ENCODE measurements around the gene RRH. TPM values are rescaled to one million over a fixed set of nuclear protein-coding genes. Genes with fewer than 3 reads are reported as not detected.
"Not testable (repeated sequence)": the region's sequence is repeated elsewhere in the genome, so short reads cannot be mapped to it uniquely, and the experiment has no call there.

Gene RRH, protein sequence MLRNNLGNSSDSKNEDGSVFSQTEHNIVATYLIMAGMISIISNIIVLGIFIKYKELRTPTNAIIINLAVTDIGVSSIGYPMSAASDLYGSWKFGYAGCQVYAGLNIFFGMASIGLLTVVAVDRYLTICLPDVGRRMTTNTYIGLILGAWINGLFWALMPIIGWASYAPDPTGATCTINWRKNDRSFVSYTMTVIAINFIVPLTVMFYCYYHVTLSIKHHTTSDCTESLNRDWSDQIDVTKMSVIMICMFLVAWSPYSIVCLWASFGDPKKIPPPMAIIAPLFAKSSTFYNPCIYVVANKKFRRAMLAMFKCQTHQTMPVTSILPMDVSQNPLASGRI
- 0.05 TPM for total RNA-seq
- polyA plus RNA-seq: 0.11 TPM
- long read RNA-seq, donor 1: 0 reads
- long read RNA-seq, donor 2: 0 reads
- long read RNA-seq, donor 3: 0 reads
- long read RNA-seq, donor 4: 0 reads
- long read RNA-seq, donor 5: 0 reads
- long read RNA-seq, donor 6: 0 reads
- long read RNA-seq, donor 7: 0 reads
- long read RNA-seq, donor 8: 0 reads
- long read RNA-seq, donor 9: 0 reads
- long read RNA-seq, donor 10: 0 reads

- Histone ChIP-seq H3K4me3 (ENCODE audit: low read length in 2 of 2) (no peak within 1 kb of the TSS), H3K9me3 (ENCODE audit: control insufficient read depth in 2 of 2, insufficient read depth in 1 of 2, low read length in 1 of 2) (no peaks in the 10 kb centered on the region), H3K27ac (ENCODE audit: low read depth in 1 of 2, low read length in 1 of 2) (no peak within 1 kb of the TSS), H3K4me1 (ENCODE audit: control insufficient read depth in 2 of 2, insufficient read depth in 2 of 2, low read length in 2 of 2) (no peaks in the 10 kb centered on the region), H3K27me3 (ENCODE audit: control insufficient read depth in 2 of 2, insufficient read depth in 1 of 2, low read length in 1 of 2) (no peaks in the 10 kb centered on the region), H3K36me3 (ENCODE audit: control insufficient read depth in 2 of 2, insufficient read depth in 2 of 2, low read length in 1 of 2) (peaks cover 0 to 16% of the 10 kb centered on the region in 2 donors)
- WGBS: 99% methylated on average over 2 of the region's 2 CpGs
- no peak for DNase-seq (ENCODE audit: low read depth in 6 of 9, low spot score in 9 of 9)
Measured at GRCh38 chr4:109827672-109828071, at the start of gene RRH. Gene RRH, plus strand, starts transcription at chr4:109827972. Its CDS starts 56 bp downstream, at chr4:109828028.

DNA sequence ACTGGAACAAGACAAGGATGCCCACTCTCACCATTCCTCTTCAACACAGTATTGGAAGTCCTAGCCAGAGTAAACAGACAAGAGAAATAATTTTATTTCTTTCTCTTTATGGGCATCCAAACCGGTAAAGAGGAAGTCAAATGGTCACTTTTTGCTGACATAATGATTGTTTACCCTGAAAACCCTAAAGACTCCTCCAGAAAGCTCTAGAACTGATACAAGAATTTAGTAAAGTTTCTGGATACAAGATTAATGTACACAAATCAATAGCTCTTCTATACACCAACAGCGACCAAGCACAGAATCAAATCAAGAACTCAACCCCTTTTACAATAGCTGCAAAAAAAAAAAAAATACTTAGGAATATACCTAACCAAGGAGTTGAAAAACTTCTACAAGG lies 45.7 kb upstream of the RRH start:
- H3K36me3 ChIP-seq (ENCODE audit: control insufficient read depth in 2 of 2, insufficient read depth in 2 of 2, low read length in 1 of 2); H3K27me3 ChIP-seq (ENCODE audit: control insufficient read depth in 2 of 2, insufficient read depth in 1 of 2, low read length in 1 of 2); H3K9me3 ChIP-seq (ENCODE audit: control insufficient read depth in 2 of 2, insufficient read depth in 1 of 2, low read length in 1 of 2); DNase-seq (ENCODE audit: low read depth in 6 of 9, low spot score in 9 of 9); H3K27ac ChIP-seq (ENCODE audit: low read depth in 1 of 2, low read length in 1 of 2); H3K4me3 ChIP-seq (ENCODE audit: low read length in 2 of 2); H3K4me1 ChIP-seq (ENCODE audit: control insufficient read depth in 2 of 2, insufficient read depth in 2 of 2, low read length in 2 of 2): not testable (repeated sequence)
- 91% methylated on average over 2 of the region's 2 CpGs for WGBS

GRCh38 chr4:109786846-109787245 lies 40.9 kb upstream of the RRH start:
- H3K36me3 ChIP-seq (ENCODE audit: control insufficient read depth in 2 of 2, insufficient read depth in 2 of 2, low read length in 1 of 2): no peaks in the 10 kb centered on the region
- H3K4me3 ChIP-seq (ENCODE audit: low read length in 2 of 2): no peak overlapping the region
- 97% methylated on average over 1 of the region's 1 CpG for WGBS
- no peaks in the 10 kb centered on the region for H3K9me3 ChIP-seq (ENCODE audit: control insufficient read depth in 2 of 2, insufficient read depth in 1 of 2, low read length in 1 of 2)
- no peak overlapping the region for H3K27ac ChIP-seq (ENCODE audit: low read depth in 1 of 2, low read length in 1 of 2)
- H3K4me1 ChIP-seq (ENCODE audit: control insufficient read depth in 2 of 2, insufficient read depth in 2 of 2, low read length in 2 of 2): no peaks in the 10 kb centered on the region
- no peaks in the 10 kb centered on the region for H3K27me3 ChIP-seq (ENCODE audit: control insufficient read depth in 2 of 2, insufficient read depth in 1 of 2, low read length in 1 of 2)
- no peak for DNase-seq (ENCODE audit: low read depth in 6 of 9, low spot score in 9 of 9)

GRCh38 chr4:109787807-109788206 lies 40.0 kb upstream of the RRH start:
- DNase-seq (ENCODE audit: low read depth in 6 of 9, low spot score in 9 of 9): no peak
- WGBS: 100% methylated on average over 1 of the region's 1 CpG
- Histone ChIP-seq H3K27me3 (ENCODE audit: control insufficient read depth in 2 of 2, insufficient read depth in 1 of 2, low read length in 1 of 2) (no peaks in the 10 kb centered on the region), H3K27ac (ENCODE audit: low read depth in 1 of 2, low read length in 1 of 2) (no peak overlapping the region), H3K36me3 (ENCODE audit: control insufficient read depth in 2 of 2, insufficient read depth in 2 of 2, low read length in 1 of 2) (no peaks in the 10 kb centered on the region), H3K4me3 (ENCODE audit: low read length in 2 of 2) (no peak overlapping the region), H3K4me1 (ENCODE audit: control insufficient read depth in 2 of 2, insufficient read depth in 2 of 2, low read length in 2 of 2) (no peaks in the 10 kb centered on the region), H3K9me3 (ENCODE audit: control insufficient read depth in 2 of 2, insufficient read depth in 1 of 2, low read length in 1 of 2) (no peaks in the 10 kb centered on the region)

DNA sequence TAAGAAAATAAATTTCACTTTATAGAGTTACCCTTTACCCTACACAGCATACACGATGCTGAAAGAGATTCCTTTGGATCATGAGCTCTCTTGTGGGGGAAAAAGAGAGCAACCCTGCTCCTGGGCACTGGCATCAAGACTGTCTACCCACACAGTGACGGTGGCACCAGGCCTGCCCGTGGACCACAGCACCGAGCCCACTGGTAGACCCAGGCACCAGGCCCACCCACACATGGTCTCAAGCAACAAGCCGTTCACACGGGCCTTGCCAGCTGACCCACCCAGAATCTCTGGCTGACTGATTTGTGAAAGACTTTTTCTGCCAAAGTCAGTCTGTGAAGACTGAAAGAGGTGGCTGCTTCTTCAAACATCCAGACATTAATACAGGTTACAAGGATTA lies 32.7 kb upstream of the RRH start:
- Histone ChIP-seq H3K36me3 (ENCODE audit: control insufficient read depth in 2 of 2, insufficient read depth in 2 of 2, low read length in 1 of 2) (no peaks in the 10 kb centered on the region), H3K9me3 (ENCODE audit: control insufficient read depth in 2 of 2, insufficient read depth in 1 of 2, low read length in 1 of 2) (peaks cover 0 to 7% of the 10 kb centered on the region in 2 donors), H3K27me3 (ENCODE audit: control insufficient read depth in 2 of 2, insufficient read depth in 1 of 2, low read length in 1 of 2) (no peaks in the 10 kb centered on the region), H3K27ac (ENCODE audit: low read depth in 1 of 2, low read length in 1 of 2) (no peak overlapping the region), H3K4me1 (ENCODE audit: control insufficient read depth in 2 of 2, insufficient read depth in 2 of 2, low read length in 2 of 2) (no peaks in the 10 kb centered on the region), H3K4me3 (ENCODE audit: low read length in 2 of 2) (no peak overlapping the region)
- no peak for DNase-seq (ENCODE audit: low read depth in 6 of 9, low spot score in 9 of 9)
- WGBS: 98% methylated on average over 6 of the region's 6 CpGs

DNA sequence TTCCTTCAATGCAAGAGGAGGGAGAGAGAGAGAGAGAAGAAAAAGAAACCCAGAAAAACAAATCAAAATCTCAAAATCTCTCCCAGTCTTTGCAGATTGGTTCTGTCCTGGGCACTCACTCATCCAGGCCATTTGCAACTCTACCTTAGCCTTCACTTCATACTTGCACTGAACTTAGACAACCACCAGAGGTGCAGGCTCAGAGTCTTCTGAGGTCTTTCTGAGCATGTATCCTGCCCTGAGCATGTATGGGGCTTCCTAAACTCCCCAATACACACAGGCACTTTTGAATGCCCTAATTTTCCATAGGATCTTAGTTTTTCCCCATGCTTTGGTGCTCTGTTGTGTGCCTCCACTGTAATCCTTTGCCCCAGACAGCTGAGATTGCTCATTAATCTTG lies 28.9 kb upstream of the RRH start:
- Histone ChIP-seq H3K36me3 (ENCODE audit: control insufficient read depth in 2 of 2, insufficient read depth in 2 of 2, low read length in 1 of 2) (no peaks in the 10 kb centered on the region), H3K9me3 (ENCODE audit: control insufficient read depth in 2 of 2, insufficient read depth in 1 of 2, low read length in 1 of 2) (peaks cover 0 to 7% of the 10 kb centered on the region in 2 donors), H3K4me1 (ENCODE audit: control insufficient read depth in 2 of 2, insufficient read depth in 2 of 2, low read length in 2 of 2) (no peaks in the 10 kb centered on the region), H3K27ac (ENCODE audit: low read depth in 1 of 2, low read length in 1 of 2) (no peak overlapping the region), H3K27me3 (ENCODE audit: control insufficient read depth in 2 of 2, insufficient read depth in 1 of 2, low read length in 1 of 2) (no peaks in the 10 kb centered on the region), H3K4me3 (ENCODE audit: low read length in 2 of 2) (no peak overlapping the region)
- no peak for DNase-seq (ENCODE audit: low read depth in 6 of 9, low spot score in 9 of 9)

- Histone ChIP-seq H3K9me3 (ENCODE audit: control insufficient read depth in 2 of 2, insufficient read depth in 1 of 2, low read length in 1 of 2) (peaks cover 0 to 3% of the 10 kb centered on the region in 2 donors), H3K36me3 (ENCODE audit: control insufficient read depth in 2 of 2, insufficient read depth in 2 of 2, low read length in 1 of 2) (no peaks in the 10 kb centered on the region), H3K4me1 (ENCODE audit: control insufficient read depth in 2 of 2, insufficient read depth in 2 of 2, low read length in 2 of 2) (no peaks in the 10 kb centered on the region), H3K27me3 (ENCODE audit: control insufficient read depth in 2 of 2, insufficient read depth in 1 of 2, low read length in 1 of 2) (no peaks in the 10 kb centered on the region), H3K4me3 (ENCODE audit: low read length in 2 of 2) (no peak overlapping the region), H3K27ac (ENCODE audit: low read depth in 1 of 2, low read length in 1 of 2) (no peak overlapping the region)
- WGBS: 84% methylated on average over 4 of the region's 4 CpGs
- DNase-seq (ENCODE audit: low read depth in 6 of 9, low spot score in 9 of 9): no peak
Measured at GRCh38 chr4:109801099-109801789, 26.5 kb upstream of the RRH start.

- Histone ChIP-seq H3K4me3 (ENCODE audit: low read length in 2 of 2) (no peak within 1 kb of the TSS), H3K36me3 (ENCODE audit: control insufficient read depth in 2 of 2, insufficient read depth in 2 of 2, low read length in 1 of 2) (no peaks in the 10 kb centered on the region), H3K27ac (ENCODE audit: low read depth in 1 of 2, low read length in 1 of 2) (no peak within 1 kb of the TSS), H3K4me1 (ENCODE audit: control insufficient read depth in 2 of 2, insufficient read depth in 2 of 2, low read length in 2 of 2) (no peaks in the 10 kb centered on the region), H3K9me3 (ENCODE audit: control insufficient read depth in 2 of 2, insufficient read depth in 1 of 2, low read length in 1 of 2) (no peaks in the 10 kb centered on the region), H3K27me3 (ENCODE audit: control insufficient read depth in 2 of 2, insufficient read depth in 1 of 2, low read length in 1 of 2) (no peaks in the 10 kb centered on the region)
- WGBS: 78% methylated on average over 2 of the region's 2 CpGs
- no peak for DNase-seq (ENCODE audit: low read depth in 6 of 9, low spot score in 9 of 9)
Measured at GRCh38 chr4:109801895-109802319, 25.9 kb upstream of the RRH start, which contains the start of gene CFI. Gene CFI, minus strand, starts transcription at chr4:109801999. Its CDS starts 28 bp downstream, at chr4:109801971.

DNA sequence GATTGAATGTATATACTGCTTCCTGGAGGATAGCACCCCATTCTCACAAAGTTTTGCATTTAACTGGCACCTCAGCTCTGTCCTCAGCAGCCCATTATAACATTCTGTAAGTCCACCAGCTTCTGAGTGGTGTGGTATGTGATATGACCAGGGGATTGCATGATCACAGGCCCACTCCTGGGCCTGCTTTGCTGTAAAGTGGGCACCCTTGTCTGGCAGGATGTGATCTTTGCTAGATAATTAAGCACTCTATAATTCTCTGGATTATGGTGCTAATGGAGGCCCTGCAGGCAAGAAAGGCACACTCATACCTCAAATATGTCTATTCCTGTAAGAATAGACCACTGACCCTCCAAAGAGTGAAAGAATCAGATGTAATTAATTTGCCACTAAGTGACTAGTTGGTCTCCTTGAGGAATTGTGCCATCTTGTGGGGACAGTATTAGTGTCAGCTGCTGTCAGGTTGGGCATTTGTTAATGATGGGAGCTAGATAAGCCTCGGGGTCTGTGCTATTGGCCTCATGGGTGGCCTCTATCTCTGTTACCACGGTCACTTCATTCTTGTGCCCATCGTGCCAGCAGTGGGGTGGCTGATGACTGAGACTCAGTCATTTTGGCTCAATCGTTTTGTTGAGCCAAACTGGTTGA lies 23.7 kb upstream of the RRH start:
- H3K27me3 ChIP-seq (ENCODE audit: control insufficient read depth in 2 of 2, insufficient read depth in 1 of 2, low read length in 1 of 2): no peaks in the 10 kb centered on the region
- H3K36me3 ChIP-seq (ENCODE audit: control insufficient read depth in 2 of 2, insufficient read depth in 2 of 2, low read length in 1 of 2): no peaks in the 10 kb centered on the region
- no peak overlapping the region for H3K27ac ChIP-seq (ENCODE audit: low read depth in 1 of 2, low read length in 1 of 2)
- 75% methylated on average over 4 of the region's 4 CpGs for WGBS
- H3K4me3 ChIP-seq (ENCODE audit: low read length in 2 of 2): no peak overlapping the region
- peak in 2 of 9 donors; percentile 15 to 33 for DNase-seq (ENCODE audit: low read depth in 6 of 9, low spot score in 9 of 9)
- no peaks in the 10 kb centered on the region for H3K9me3 ChIP-seq (ENCODE audit: control insufficient read depth in 2 of 2, insufficient read depth in 1 of 2, low read length in 1 of 2)
- H3K4me1 ChIP-seq (ENCODE audit: control insufficient read depth in 2 of 2, insufficient read depth in 2 of 2, low read length in 2 of 2): no peaks in the 10 kb centered on the region

Measured in thymus (tissue), 14 donors.